Activated CD4-positive, CD25-positive, alpha-beta regulatory T cell (primary cell): Measurements from ENCODE around the gene EHMT1.
"Not testable (repeated sequence)": the region's sequence is repeated elsewhere in the genome, so short reads cannot be mapped to it uniquely, and the experiment has no call there.

Experiments used
- DNase-seq, 4 experiments: peaks; one replicate each; lab custom pipeline; 2025; lab: John Stamatoyannopoulos, UW

EHMT1 gene

GRCh38 chr9:137762414-137763061 lies 143.7 kb downstream of the EHMT1 start:
- DNase-seq, result no peak

GRCh38 chr9:137763271-137763955 lies 144.6 kb downstream of the EHMT1 start:
- DNase-seq, result no peak

DNA sequence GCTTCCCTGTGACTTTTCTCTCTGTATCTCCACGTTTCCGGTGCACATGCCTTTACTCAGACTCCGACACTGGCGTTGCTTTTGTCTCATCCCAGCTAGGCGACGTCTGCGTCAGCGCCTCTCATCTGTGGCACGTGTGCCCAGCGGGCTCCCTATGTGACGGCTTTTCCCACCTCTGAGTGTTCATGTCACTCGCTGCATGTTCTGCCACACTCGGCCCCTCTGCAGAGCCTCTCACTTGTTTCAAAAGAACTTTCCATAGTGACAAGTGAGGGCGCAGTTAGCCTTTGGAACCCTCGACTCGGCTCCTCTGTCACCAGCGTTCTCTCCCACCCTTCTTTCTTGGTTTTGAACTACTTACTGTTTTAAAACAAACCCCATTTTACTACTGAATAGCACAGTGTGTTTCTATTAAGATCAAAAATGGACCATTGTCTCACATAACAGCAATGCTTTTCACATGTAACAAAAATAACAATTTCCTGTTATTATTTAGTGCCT lies 145.4 kb downstream of the EHMT1 start:
- DNase-seq, result no peak

DNA sequence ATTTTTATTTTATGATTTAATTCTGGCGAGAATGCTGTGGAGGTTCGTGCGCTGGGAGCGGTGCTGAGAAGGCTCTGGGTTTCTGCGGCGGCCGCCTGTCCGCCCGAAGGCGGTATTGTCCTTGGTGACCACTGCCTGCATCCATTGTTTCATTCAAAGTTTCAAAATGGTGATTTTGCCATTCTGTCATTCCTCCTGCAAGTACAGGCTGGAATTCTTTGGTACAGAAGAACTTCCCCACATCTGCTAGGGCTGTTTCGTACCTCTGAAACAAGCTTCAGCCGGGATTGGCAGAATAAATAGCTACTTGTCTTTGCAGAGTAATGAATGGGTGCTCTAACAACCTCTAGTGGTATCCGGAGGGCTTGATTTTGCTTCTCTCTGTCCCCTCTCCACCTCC lies 146.2 kb downstream of the EHMT1 start:
- DNase-seq, result no peak

DNA sequence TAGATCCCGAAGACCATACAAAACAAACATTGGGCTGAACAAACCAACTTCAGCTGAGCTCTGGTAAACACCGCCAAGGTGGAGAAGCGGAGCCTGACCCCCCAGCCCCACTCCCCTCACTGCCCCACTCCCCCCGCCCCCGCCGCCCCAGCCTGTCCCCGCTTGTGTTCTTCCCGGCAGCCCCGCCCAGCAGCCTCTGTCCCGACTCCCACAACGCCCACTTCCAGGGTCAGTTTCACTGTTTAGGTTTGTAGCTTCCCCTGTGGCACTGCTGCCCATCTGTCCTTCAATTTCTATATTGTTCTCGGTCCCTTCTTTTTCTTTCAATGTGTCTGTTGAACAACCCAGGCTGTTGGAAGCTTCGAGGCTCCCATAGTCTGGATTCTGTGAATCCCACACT lies 146.7 kb downstream of the EHMT1 start:
- DNase-seq, result no peak

- DNase-seq, result no peak
Measured at GRCh38 chr9:137771580-137771979, 152.8 kb downstream of the EHMT1 start.

DNA sequence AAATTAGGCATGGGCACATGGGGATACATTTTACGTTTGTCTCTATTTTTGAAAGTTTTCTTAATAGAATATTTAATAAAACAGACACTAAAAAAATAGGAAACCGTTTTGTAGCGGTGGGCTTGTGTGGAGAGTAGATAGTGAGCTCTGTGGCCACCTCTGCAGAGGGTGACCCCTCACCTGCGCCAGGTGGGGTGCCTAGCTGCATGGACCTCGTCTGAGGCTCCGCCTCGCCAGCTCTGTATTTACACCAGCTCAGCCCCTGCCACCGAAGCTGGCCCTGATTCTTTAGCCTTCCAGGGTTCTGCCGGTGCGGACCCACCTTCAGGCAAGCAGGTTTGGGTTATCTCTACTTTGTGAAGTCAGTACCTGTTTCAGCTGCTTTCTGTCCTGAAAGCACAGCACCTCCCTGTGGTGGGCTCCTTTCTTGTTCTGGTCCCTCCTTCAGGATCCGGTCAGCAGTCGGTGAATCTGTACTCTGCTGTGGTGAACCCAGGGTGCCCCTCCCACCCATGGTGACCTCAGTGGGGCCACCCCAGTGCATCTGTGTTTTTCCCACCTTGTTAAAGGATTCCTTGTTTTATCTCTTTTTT lies 153.6 kb downstream of the EHMT1 start:
- DNase-seq, result no peak

- no peak for DNase-seq
Measured at GRCh38 chr9:137774775-137775386, 156.1 kb downstream of the EHMT1 start.

- no peak for DNase-seq
Measured at GRCh38 chr9:137776306-137776995, 157.6 kb downstream of the EHMT1 start.

DNA sequence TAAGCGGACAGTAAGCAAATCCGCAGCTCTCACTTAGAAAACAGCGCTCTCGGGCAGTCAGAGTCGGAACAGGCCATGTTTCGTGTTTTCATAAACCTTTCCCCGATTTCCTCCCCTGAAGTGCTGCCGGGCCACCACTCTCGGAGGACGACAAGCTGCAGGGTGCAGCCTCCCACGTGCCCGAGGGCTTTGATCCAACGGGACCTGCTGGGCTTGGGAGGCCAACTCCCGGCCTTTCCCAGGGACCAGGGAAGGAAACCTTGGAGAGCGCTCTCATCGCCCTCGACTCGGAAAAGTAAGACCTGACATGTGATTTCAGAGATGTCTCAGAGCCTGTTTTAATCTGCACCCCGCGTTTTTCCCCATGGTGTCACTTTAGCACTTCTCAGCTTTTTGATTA lies 159.0 kb downstream of the EHMT1 start:
- no peak for DNase-seq

DNA sequence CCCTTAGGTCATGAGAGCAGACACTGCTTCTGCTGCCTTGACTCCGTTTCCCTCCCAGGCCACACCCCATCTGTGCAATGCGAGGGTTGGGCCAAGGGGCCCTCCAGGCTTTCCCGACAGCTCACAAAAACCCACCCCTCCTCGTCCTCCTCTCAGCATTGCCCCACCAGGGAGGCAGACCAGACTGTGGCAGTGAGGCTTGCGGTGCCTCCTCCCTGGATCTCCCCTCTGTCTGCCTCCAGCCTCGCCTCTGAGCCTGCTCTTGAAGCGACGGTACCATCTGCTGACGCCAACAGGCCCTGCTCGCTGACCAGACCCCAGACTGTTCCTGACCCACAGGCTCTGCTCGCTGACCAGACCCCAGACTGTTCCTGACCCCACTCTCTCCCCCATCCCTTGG lies 159.5 kb downstream of the EHMT1 start:
- no peak for DNase-seq

DNA sequence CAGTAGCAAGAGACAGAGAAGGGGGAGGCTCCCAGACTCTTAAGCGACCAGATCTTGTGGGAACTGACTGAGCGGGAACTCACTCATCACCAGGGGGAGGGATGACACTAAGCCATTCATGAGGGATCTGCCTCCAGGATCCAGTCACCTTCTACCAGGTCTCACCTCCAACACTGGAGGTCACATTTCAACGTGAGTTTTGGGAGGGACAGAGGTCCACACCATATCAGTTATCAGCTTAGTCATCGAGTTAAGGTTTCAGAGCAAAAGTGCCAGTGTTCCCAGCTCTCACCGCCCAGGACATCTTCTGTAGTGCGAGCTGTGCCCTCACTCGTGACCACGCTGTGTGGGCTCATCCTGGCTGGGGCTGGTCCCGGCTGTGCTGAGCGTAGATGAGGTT lies 160.1 kb downstream of the EHMT1 start:
- no peak for DNase-seq

GRCh38 chr9:137780031-137780430 lies 161.2 kb downstream of the EHMT1 start:
- DNase-seq, result not testable (repeated sequence)

- no peak for DNase-seq
Measured at GRCh38 chr9:137781906-137782585, 163.2 kb downstream of the EHMT1 start.

DNA sequence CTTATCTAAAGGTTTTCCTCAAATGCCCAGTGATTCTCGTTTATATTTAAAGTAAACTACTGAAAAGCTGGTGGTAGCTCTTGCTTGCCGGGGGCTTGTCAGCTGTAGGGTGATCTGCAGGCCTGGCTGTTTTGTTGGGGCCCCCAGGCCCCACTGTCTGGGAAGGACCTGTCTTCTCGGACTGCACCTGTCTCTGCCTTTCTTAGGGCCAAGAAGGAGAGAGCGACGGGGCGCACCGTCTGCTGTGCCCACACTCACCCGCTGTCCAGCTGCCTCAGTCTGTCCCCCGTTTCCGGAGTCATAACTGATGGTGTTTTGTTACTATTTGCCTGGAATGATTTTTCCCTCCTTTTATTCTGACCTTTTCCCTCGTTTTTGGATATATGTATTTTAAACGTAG lies 164.7 kb downstream of the EHMT1 start:
- DNase-seq, result no peak

DNA sequence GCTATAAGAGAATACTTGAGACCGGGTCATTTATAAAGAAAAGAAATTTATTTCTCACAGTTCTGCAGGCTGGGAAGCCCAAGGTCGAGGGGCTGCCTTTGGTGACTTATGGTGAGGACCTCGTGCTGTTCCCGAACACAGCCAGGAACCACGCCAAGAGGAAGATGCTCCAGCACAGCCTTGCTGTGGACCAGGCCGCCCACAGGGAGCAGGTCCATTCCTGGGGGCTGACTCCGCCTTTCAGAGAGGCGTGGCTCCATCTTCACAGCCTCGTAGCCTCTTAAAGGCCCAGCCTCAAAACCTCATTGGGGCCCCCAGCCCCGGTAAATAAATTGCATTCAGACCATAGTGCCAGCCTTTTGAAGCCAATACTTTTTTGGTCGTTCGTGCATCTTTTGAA lies 165.2 kb downstream of the EHMT1 start:
- no peak for DNase-seq

- no peak for DNase-seq
Measured at GRCh38 chr9:137784641-137785513, 166.1 kb downstream of the EHMT1 start.

DNA sequence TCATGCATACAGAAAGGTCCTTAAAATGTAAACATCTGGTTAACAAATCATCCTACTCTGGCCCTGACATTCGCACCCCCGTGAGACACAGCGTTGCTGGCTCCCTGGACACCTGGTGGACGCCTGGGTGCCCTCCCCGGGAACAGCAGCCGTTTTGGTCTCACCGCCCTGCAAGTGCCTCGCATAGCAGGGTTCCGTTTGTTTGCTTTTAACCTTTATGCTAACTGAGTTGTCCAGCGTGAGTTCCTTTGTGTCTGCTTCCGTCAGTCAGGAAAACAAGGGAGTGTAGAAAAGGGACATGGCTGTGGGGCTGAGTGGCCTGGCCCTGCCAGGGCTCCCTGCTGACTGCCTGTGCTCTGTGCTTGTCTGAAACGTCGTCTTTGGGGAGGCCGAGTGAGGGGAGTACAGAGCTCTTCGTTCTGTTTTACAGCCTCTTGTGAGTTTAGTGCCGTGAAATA lies 166.9 kb downstream of the EHMT1 start:
- DNase-seq, result no peak

DNA sequence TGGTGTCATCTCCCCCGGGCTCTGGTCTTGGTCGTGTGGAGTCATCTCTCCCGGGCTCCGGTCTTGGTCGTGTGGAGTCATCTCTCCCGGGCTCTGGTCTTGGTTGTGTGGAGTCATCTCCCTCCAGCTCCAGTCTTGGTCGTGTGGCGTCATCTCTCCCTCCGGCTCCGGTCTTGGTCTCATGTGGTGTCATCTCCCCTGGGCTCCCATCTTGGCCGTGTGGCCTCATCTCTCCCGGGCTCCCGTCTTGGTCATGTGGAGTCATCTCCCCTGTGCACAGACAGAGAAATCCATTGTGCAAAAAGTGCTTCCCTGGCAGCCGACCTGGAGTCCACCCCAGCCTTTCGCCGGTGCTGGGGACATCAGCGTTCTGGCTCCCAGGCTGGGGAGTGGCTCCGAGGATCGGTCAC lies 167.7 kb downstream of the EHMT1 start:
- no peak for DNase-seq

DNA sequence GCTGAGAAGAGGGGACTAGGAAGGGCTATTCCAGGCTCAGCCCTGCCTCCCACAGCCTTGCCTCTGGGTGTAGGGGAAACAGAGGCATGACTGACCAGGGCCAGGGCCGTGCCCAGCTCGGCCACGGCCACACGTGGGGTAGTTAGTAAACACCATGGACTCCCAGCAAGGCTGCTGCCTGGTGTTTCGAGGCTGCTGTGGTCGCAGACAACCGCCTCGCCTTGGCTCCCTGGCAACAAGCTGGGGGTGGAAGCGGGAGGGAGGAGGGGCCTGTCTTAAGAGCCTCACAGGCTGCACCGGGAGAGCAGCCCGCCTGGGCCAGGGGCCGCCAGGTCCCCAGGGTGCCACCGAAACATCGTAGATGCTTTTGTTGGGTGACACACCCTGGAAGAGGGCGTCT lies 168.6 kb downstream of the EHMT1 start:
- no peak for DNase-seq
